ENCODE results near the gene SCUBE2.

- TF ChIP-seq, protein P1, sequence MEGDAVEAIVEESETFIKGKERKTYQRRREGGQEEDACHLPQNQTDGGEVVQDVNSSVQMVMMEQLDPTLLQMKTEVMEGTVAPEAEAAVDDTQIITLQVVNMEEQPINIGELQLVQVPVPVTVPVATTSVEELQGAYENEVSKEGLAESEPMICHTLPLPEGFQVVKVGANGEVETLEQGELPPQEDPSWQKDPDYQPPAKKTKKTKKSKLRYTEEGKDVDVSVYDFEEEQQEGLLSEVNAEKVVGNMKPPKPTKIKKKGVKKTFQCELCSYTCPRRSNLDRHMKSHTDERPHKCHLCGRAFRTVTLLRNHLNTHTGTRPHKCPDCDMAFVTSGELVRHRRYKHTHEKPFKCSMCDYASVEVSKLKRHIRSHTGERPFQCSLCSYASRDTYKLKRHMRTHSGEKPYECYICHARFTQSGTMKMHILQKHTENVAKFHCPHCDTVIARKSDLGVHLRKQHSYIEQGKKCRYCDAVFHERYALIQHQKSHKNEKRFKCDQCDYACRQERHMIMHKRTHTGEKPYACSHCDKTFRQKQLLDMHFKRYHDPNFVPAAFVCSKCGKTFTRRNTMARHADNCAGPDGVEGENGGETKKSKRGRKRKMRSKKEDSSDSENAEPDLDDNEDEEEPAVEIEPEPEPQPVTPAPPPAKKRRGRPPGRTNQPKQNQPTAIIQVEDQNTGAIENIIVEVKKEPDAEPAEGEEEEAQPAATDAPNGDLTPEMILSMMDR (IDR thresholded peaks at IDR 0.05; ENCODE audit: insufficient read depth, low read length, poor library complexity, severe bottlenecking), result no peak
- no peak for TF ChIP-seq EZH2phosphoT487 (conservative IDR thresholded peaks at IDR 0.05; ENCODE audit: low read length)
Observed at GRCh38 chr11:9052316-9052715, 39.1 kb downstream of the SCUBE2 start.
